GM19397 (cell line): Measurements from ENCODE around the gene RHEB.

Experiments
- ATAC-seq: cut with Tn5 transposase; IDR thresholded peaks from one replicate; pipeline ENCODE4 v1.9.1; 2021; ENCODE audit warnings: mild to moderate bottlenecking, moderate library complexity; ENCODE audit not compliant: unreplicated experiment

Gene RHEB

GRCh38 chr7:151423226-151423625 is 96.5 kb downstream of the RHEB start:
- ATAC-seq = no peak

DNA sequence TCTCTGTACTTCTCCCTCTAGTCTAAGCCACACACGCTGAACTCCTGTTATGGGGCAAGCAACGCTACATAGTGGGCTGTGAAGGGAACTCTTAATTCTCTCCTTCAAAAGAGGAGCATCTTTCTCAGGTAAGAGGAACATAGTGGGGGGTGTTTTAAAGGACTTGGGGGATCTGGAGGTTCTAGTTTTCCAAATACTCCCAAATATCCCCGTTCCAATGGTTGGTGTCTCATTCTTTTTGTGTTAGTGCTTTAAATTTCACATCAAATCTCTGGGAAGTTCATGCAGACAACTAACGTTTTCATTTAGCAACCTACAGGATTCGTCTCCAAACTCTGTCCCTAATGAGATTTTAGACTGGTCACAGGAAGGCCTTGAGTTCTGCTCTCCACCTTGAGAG is 97.5 kb downstream of the RHEB start:
- no peak for ATAC-seq

DNA sequence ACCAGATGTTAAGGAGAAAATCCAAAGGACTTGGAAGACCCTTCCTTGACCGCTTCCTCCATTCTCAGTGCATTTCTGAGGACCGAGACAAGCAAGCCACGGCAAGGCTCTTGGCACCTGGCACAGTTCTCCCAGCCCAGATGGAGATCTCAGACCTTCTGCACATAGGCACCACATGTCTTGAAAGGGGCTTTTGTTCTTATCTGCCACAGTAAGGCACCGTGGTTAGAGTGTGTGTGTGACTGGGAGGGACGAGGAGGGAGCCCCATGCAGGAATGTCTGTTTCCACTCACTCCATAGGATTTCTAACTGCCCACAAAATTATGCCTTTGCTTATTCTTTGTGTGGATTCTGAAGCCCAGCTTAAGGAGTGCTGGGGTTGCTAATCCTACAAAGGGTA is 99.6 kb downstream of the RHEB start:
- no peak for ATAC-seq

DNA sequence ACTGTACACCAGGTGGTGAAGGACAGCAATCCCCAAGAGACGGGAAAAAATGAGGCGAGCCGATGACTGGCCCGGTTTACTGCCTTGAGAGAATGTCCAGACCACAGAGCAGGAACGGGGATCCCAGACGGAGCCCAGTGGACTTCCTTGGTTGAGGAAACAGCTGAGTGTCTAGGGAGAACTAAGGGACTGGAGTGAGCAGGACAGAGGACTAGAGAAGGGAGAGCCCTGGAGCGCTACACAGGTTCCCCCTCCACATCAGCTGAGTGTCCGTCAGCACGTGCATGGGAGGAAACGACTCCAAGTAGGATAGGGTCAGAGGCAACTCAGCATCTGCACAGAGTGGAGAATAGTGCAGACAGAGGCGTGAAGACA is 102.8 kb downstream of the RHEB start:
- ATAC-seq = no peak

DNA sequence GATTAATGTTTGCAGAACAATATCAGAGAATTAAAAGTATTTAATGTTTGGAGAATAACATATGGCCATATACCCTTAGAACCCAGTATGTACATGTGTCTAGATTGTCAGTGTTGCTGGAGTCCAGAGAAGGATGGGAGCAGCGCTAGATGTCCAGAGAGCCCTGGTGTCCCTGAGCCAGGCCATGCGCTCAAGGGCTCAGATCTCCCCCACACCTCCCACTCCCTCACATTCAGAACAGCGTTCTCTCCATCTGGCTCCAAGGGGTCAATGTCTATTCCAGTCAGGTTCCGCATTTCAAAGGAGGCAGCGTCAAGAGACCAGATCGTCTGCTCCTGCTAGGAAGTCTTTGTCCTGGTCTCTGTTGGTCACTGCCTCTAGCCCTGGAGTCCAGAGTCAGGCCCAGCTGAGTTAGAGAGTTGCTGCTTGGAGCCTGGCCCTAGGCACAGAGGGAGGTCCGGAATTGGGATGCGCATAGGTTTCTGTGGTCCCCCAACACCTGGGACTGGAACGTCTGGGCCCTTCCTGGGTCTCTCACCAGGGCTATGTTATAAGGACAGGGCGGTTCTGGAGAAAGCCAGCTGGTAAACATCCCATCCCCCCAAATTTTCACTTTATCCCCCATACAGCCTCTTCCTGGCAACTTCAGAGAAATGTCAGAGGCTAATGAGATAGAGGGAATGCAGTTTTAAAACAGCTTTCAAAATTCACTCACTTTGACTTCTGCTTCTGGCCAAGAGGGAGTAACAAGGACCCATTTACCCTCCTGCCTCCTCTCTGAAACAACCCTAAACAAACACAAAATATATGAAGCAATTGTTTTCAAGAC is 103.4 kb downstream of the RHEB start:
- ATAC-seq = no peak
